H9 (cell line): ENCODE data around the gene TNRC6A. TPM values are rescaled to one million over a fixed set of nuclear protein-coding genes. Genes with fewer than 3 reads are reported as not detected.

ENCODE experiments used
- DNase-seq: peaks from one replicate; pipeline ENCODE4 v3.0.0-alpha.2; 2017
- H2AFZ ChIP-seq: one replicate; pipeline ENCODE4 v1.6.1; 2013; ENCODE audit warnings: mild to moderate bottlenecking, low read length, control low read depth, moderate library complexity
- H2AK5ac ChIP-seq: 2 replicates; pipeline ENCODE4 v1.6.1; 2013; ENCODE audit warnings: low read length, control low read depth, mixed read lengths; ENCODE audit not compliant: insufficient read length
- H2BK120ac ChIP-seq: one replicate; pipeline ENCODE4 v1.6.1; 2013; ENCODE audit warnings: low read depth, mild to moderate bottlenecking, low read length, control low read depth, inconsistent platforms; ENCODE audit not compliant: poor library complexity, severe bottlenecking
- H2BK12ac ChIP-seq: 2 replicates; pipeline ENCODE4 v1.6.1; 2013; ENCODE audit warnings: low read length, control low read depth, mixed read lengths, low read depth; ENCODE audit not compliant: insufficient read length
- H2BK15ac ChIP-seq: 2 replicates; pipeline ENCODE4 v1.6.1; 2013; ENCODE audit warnings: low read depth, low read length, control low read depth
- H2BK20ac ChIP-seq: one replicate; pipeline ENCODE4 v1.6.1; 2013; ENCODE audit warnings: low read depth, mild to moderate bottlenecking, low read length, control low read depth, inconsistent platforms; ENCODE audit not compliant: poor library complexity, severe bottlenecking
- H2BK5ac ChIP-seq: 2 replicates; pipeline ENCODE4 v1.6.1; 2013; ENCODE audit warnings: low read length, control low read depth, mixed read lengths; ENCODE audit not compliant: insufficient read length
- H3K14ac ChIP-seq: 2 replicates; pipeline ENCODE4 v1.6.1; 2013; ENCODE audit warnings: low read length, control low read depth; ENCODE audit not compliant: insufficient read depth
- H3K18ac ChIP-seq: 2 replicates; pipeline ENCODE4 v1.6.1; 2013; ENCODE audit warnings: low read depth, mild to moderate bottlenecking, mixed read lengths, low read length, control low read depth; ENCODE audit not compliant: insufficient read length
- H3K23ac ChIP-seq: 2 replicates; pipeline ENCODE4 v1.6.1; 2013; ENCODE audit warnings: low read length, control low read depth, mixed read lengths, low read depth; ENCODE audit not compliant: insufficient read length
- H3K23me2 ChIP-seq: 2 replicates; pipeline ENCODE4 v1.6.1; 2013; ENCODE audit warnings: low read depth, mild to moderate bottlenecking, mixed read lengths, low read length, control low read depth; ENCODE audit not compliant: insufficient read length, poor library complexity, severe bottlenecking
- H3K27ac ChIP-seq: 2 replicates; pipeline ENCODE4 v1.5.1; 2013; ENCODE audit warnings: low read length, control low read depth, mixed read lengths, low read depth; ENCODE audit not compliant: insufficient read length
- H3K27me3 ChIP-seq: 2 replicates; pipeline ENCODE4 v1.6.1; 2013; ENCODE audit warnings: low read length, control low read depth, inconsistent platforms; ENCODE audit not compliant: insufficient read depth
- H3K4ac ChIP-seq: 2 replicates; pipeline ENCODE4 v1.6.1; 2013; ENCODE audit warnings: low read depth, mild to moderate bottlenecking, control low read depth, inconsistent platforms, low read length, moderate library complexity
- H3K4me1 ChIP-seq: 2 replicates; pipeline ENCODE4 v1.6.1; 2013; ENCODE audit warnings: low read length, control low read depth, inconsistent platforms; ENCODE audit not compliant: insufficient read depth
- H3K4me2 ChIP-seq: 2 replicates; pipeline ENCODE4 v1.6.1; 2013; ENCODE audit warnings: low read length, control low read depth, mixed read lengths; ENCODE audit not compliant: insufficient read length, insufficient read depth
- H3K56ac ChIP-seq: 2 replicates; pipeline ENCODE4 v1.6.1; 2013; ENCODE audit warnings: low read depth, mild to moderate bottlenecking, mixed read lengths, low read length, control low read depth; ENCODE audit not compliant: insufficient read length
- H3K79me1 ChIP-seq: 2 replicates; pipeline ENCODE4 v1.6.1; 2013; ENCODE audit warnings: low read depth, mild to moderate bottlenecking, moderate library complexity, low read length, control low read depth, inconsistent platforms; ENCODE audit not compliant: insufficient read depth, poor library complexity, severe bottlenecking
- H3K79me2 ChIP-seq: 2 replicates; pipeline ENCODE4 v1.6.1; 2013; ENCODE audit warnings: low read length, control low read depth, inconsistent platforms; ENCODE audit not compliant: insufficient read depth
- H3K9ac ChIP-seq: 2 replicates; pipeline ENCODE4 v1.6.1; 2013; ENCODE audit warnings: low read length, control low read depth, mixed read lengths; ENCODE audit not compliant: insufficient read length; ENCODE audit errors: extremely low read depth
- H3K9me3 ChIP-seq: one replicate; pipeline ENCODE4 v1.6.1; 2013; ENCODE audit warnings: low read depth, low read length, inconsistent platforms; ENCODE audit not compliant: control insufficient read depth
- H3T11ph ChIP-seq: one replicate; pipeline ENCODE4 v1.6.1; 2013; ENCODE audit warnings: mild to moderate bottlenecking, low read length, control low read depth, inconsistent platforms
- H4K20me1 ChIP-seq: one replicate; pipeline ENCODE4 v1.6.1; 2013; ENCODE audit not compliant: control insufficient read depth, insufficient read length, insufficient read depth
- H4K5ac ChIP-seq: 2 replicates; pipeline ENCODE4 v1.6.1; 2013; ENCODE audit warnings: low read depth, mild to moderate bottlenecking, mixed read lengths, low read length, control low read depth; ENCODE audit not compliant: insufficient read length
- H4K8ac ChIP-seq: replicated peaks from 2 replicates; pipeline ENCODE4 v1.6.1; 2013; ENCODE audit warnings: low read length, control low read depth, mixed read lengths, low read depth; ENCODE audit not compliant: insufficient read length
- H4K91ac ChIP-seq: 2 replicates; pipeline ENCODE4 v1.6.1; 2013; ENCODE audit warnings: low read depth, mild to moderate bottlenecking, moderate library complexity, mixed read lengths, low read length, control low read depth; ENCODE audit not compliant: insufficient read length
- H3K27ac Mint-ChIP-seq, 3 experiments: 2 replicates in 2 of 3; 3 replicates in 1 of 3; pipeline ENCODE4 v1.8.0; 2020 to 2021; ENCODE audit warnings: mixed read lengths in 3 of 3, mild to moderate bottlenecking in 1 of 3, moderate library complexity in 1 of 3
- H3K27me3 Mint-ChIP-seq: 2 replicates; pipeline ENCODE4 v1.8.0; 2021; ENCODE audit warnings: low read depth, mild to moderate bottlenecking, moderate library complexity, mixed read lengths
- H3K36me3 Mint-ChIP-seq, 3 experiments: 2 replicates in 2 of 3; 3 replicates in 1 of 3; pipeline ENCODE4 v1.8.0; 2020 to 2021; ENCODE audit warnings: low read depth in 3 of 3, mixed read lengths in 3 of 3; ENCODE audit not compliant: insufficient read depth in 1 of 3
- H3K4me1 Mint-ChIP-seq, 2 experiments: 2 replicates each; pipeline ENCODE4 v1.8.0; 2020; ENCODE audit warnings: mixed read lengths in 2 of 2
- H3K4me3 Mint-ChIP-seq, 2 experiments: 2 replicates in 1 of 2; 3 replicates in 1 of 2; pipeline ENCODE4 v1.8.0; 2020 to 2021; ENCODE audit warnings: mild to moderate bottlenecking in 2 of 2, mixed read lengths in 2 of 2, moderate library complexity in 1 of 2
- H3K9me3 Mint-ChIP-seq, 2 experiments: 2 replicates in 1 of 2; 3 replicates in 1 of 2; pipeline ENCODE4 v1.8.0; 2020; ENCODE audit warnings: mild to moderate bottlenecking in 2 of 2, mixed read lengths in 2 of 2, moderate library complexity in 1 of 2
- WGBS: extraction: QIAGEN DNeasy Blood & Tissue Kit; methylation state at CpG from one replicate; pipeline ENCODE4 v1.1.7; 2013; ENCODE audit warnings: missing lambda C conversion rate, low lambda C conversion rate, mixed read lengths; ENCODE audit not compliant: insufficient read length; ENCODE audit errors: extremely low coverage; 5-methylcytosine and 5-hydroxymethylcytosine counted together
- total RNA-seq: library from RNA; stranded (reverse); gene quantifications from 2 replicates; pipeline ENCODE4 v1.2.1, GENCODE V29; 2021
- TF ChIP-seq, protein P1 (sequence below): fragments of 200-600 bp; sonication (generic); conservative IDR thresholded peaks from 3 replicates; pipeline ENCODE4 v1.8.0; 2021; ENCODE audit warnings: antibody characterized with exemption, mild to moderate bottlenecking

Gene TNRC6A
- total RNA-seq, 1 experiment from 2014 or later, result 114 TPM

DNA sequence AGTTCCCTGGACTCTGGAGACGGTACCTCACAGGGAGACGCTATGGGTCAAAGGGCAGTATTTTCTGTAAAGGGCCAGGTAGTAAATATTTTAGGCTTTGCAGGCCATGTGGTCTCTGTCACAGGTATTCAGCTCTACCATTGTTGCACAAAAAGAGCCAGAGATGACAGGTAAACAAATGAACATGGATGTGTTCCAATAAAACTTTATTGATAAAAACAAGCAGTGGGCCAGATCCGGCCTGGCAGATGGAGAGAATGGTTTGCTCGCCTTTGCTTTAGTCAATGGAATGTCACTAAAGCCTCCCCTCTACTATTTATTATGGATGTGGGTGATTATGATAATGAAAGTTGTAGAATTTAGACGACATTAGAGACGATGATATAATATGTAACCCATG is 107.4 kb downstream of the TNRC6A start:
- Mint-ChIP-seq H3K27ac (no peak overlapping the region), H3K9me3 (no peaks in the 10 kb centered on the region; a peak in 1 of 5 replicates), H3K36me3 (no peaks in the 10 kb centered on the region), H3K4me3 (no peak overlapping the region), H3K27me3 (no peaks in the 10 kb centered on the region), H3K4me1 (peaks cover 0 to 3% of the 10 kb centered on the region in 2 experiments; a peak in 1 of 4 replicates)
- Histone ChIP-seq H2BK5ac (no peak overlapping the region), H3K79me2 (no peaks in the 10 kb centered on the region), H4K20me1 (no peaks in the 10 kb centered on the region), H2BK12ac (no peak overlapping the region), H3K14ac (no peak overlapping the region), H3K23me2 (no peaks in the 10 kb centered on the region), H3K27me3 (no peaks in the 10 kb centered on the region), H3K56ac (no peak overlapping the region), H3K4me1 (no peaks in the 10 kb centered on the region), H3K79me1 (no peaks in the 10 kb centered on the region), H2BK120ac (no peak overlapping the region), H2AFZ (no peak overlapping the region), H2BK15ac (no peak overlapping the region), H4K5ac (no peak overlapping the region), H3K4ac (no peak overlapping the region), H3T11ph (no peak overlapping the region), H4K8ac (no peak overlapping the region), H3K27ac (no peak overlapping the region), H3K4me2 (no peak overlapping the region), H3K9ac (no peak overlapping the region), H2BK20ac (no peak overlapping the region), H3K18ac (no peak overlapping the region), H2AK5ac (no peak overlapping the region), H3K9me3 (no peaks in the 10 kb centered on the region), H3K23ac (no peak overlapping the region), H4K91ac (no peak overlapping the region)
- WGBS, result 100% methylated on average over 2 of the region's 6 CpGs
- TF ChIP-seq, protein P1, sequence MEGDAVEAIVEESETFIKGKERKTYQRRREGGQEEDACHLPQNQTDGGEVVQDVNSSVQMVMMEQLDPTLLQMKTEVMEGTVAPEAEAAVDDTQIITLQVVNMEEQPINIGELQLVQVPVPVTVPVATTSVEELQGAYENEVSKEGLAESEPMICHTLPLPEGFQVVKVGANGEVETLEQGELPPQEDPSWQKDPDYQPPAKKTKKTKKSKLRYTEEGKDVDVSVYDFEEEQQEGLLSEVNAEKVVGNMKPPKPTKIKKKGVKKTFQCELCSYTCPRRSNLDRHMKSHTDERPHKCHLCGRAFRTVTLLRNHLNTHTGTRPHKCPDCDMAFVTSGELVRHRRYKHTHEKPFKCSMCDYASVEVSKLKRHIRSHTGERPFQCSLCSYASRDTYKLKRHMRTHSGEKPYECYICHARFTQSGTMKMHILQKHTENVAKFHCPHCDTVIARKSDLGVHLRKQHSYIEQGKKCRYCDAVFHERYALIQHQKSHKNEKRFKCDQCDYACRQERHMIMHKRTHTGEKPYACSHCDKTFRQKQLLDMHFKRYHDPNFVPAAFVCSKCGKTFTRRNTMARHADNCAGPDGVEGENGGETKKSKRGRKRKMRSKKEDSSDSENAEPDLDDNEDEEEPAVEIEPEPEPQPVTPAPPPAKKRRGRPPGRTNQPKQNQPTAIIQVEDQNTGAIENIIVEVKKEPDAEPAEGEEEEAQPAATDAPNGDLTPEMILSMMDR, result no peak
- no peak for DNase-seq
